SH-SY5Y (cell line): ENCODE measurements around the gene SCN1B.

Source experiments
- GATA2 ChIP-seq: IDR thresholded peaks from 2 replicates; pipeline ENCODE4 v1.6.1; 2011; ENCODE audit warnings: mild to moderate bottlenecking, low read depth, low read length
- GATA3 ChIP-seq: IDR thresholded peaks from 2 replicates; pipeline ENCODE4 v1.6.1; 2011; ENCODE audit warnings: low read depth, mild to moderate bottlenecking, low read length, moderate library complexity

GRCh38 chr19:35038623-35039512 is 8.6 kb downstream of the SCN1B start:
- TF ChIP-seq GATA2 (no peak), GATA3 (no peak)
